ENCODE results near the gene NBEAL2. TPM values are rescaled to one million over a fixed set of nuclear protein-coding genes. Genes with fewer than 3 reads are reported as not detected.

NBEAL2 gene
- total and polyA plus RNA-seq, 11 donors = 8.1 to 45.7 (median 13.1) TPM

GRCh38 chr3:47000198-47000815, 20.8 kb downstream of the NBEAL2 start:
- no peaks in the 10 kb centered on the region for H3K27me3 ChIP-seq
- intact Hi-C loops (cut with DNase I) = loop anchor here in 2 of 10 donors (10.0 kb wide), 1 partner anchor 296 kb away; the partner anchor contains the start of gene TMIE (in 2 of the 2)
- H3K36me3 ChIP-seq = peaks cover 0 to 88% (median 40%) of the 10 kb centered on the region in 9 donors
- H3K4me3 ChIP-seq = no peak overlapping the region
- WGBS, 4 donors = 95 to 97% (median 95%) methylated on average over 10 of the region's 10 CpGs; no CpG with 5 or more reads in 1 of the 4 donors
- no peak overlapping the region for H3K27ac ChIP-seq
- no peaks in the 10 kb centered on the region for H3K9me3 ChIP-seq
- ATAC-seq (no peak), DNase-seq (peak in 2 of 5 donors; percentile 40)
- H3K4me1 ChIP-seq = peaks cover 0 to 13% (median 0%) of the 10 kb centered on the region in 12 donors
- TF ChIP-seq POLR2A (IDR thresholded peaks at IDR 0.05) (no peak), CTCF (IDR thresholded peaks at IDR 0.05) (no peak)

GRCh38 chr3:47000922-47001730, 21.7 kb downstream of the NBEAL2 start:
- no peak for TF ChIP-seq CTCF (IDR thresholded peaks at IDR 0.05)
- TF ChIP-seq POLR2A (IDR thresholded peaks at IDR 0.05) = no peak
- Histone ChIP-seq H3K36me3 (peaks cover 0 to 88% (median 42%) of the 10 kb centered on the region in 9 donors), H3K9me3 (no peaks in the 10 kb centered on the region), H3K27me3 (no peaks in the 10 kb centered on the region), H3K27ac (no peak overlapping the region), H3K4me1 (peaks cover 0 to 13% (median 0%) of the 10 kb centered on the region in 12 donors), H3K4me3 (no peak overlapping the region)
- intact Hi-C loops (cut with DNase I) = loop anchor here in 2 of 10 donors (10.0 kb wide), 1 partner anchor 296 kb away; the partner anchor contains the start of gene TMIE (in 2 of the 2)
- no peak for DNase-seq
- 91 to 94% (median 93%) methylated on average over 21 to 25 of the region's 25 CpGs for WGBS, 4 donors
- ATAC-seq = no peak

DNA sequence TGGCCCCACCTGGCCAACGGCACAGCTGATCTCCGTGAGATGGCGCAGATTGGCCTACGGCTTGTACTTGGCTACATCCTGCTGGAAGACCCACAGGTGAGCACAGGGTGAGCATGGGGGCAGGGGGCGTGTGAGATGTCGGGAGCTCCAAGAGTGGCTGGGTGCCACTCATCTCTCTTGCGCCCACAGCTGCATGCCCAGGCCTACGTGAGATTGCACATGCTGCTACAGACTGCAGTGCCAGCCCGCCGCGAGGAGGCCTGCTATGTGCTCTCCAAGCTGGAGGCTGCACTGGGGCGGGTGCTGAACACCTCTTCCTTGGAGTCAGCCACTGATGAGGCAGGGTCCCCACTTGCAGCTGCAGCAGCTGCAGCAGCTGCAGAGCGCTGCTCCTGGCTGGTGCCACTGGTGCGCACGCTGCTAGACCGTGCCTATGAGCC, 22.3 kb downstream of the NBEAL2 start:
- H3K36me3 ChIP-seq = peaks cover 0 to 91% (median 42%) of the 10 kb centered on the region in 9 donors
- ATAC-seq = no peak

More for the DNA sequence above, 22.3 kb downstream of the NBEAL2 start:
- Histone ChIP-seq H3K27ac (no peak overlapping the region), H3K27me3 (no peaks in the 10 kb centered on the region), H3K4me3 (no peak overlapping the region), H3K4me1 (peaks cover 0 to 10% (median 0%) of the 10 kb centered on the region in 12 donors), H3K9me3 (no peaks in the 10 kb centered on the region)
- WGBS, 4 donors = 93 to 97% (median 96%) methylated on average over 14 to 16 of the region's 16 CpGs
- no peak for DNase-seq
- TF ChIP-seq POLR2A (IDR thresholded peaks at IDR 0.05) (no peak), CTCF (IDR thresholded peaks at IDR 0.05) (no peak)
- intact Hi-C loops (cut with DNase I) = loop anchor here in 2 of 10 donors (10.0 kb wide), 1 partner anchor 297 kb away; the partner anchor contains the start of gene TMIE (in 2 of the 2)
